ENCODE results near the gene P2RY13. TPM values are rescaled to one million over a fixed set of nuclear protein-coding genes. Genes with fewer than 3 reads are reported as not detected.

The P2RY13 gene
- total and polyA plus RNA-seq, 4 experiments from 2014 or later, result not detected

GRCh38 chr3:151297429-151297828 lies 31.9 kb downstream of the P2RY13 start:
- Mint-ChIP-seq H3K27me3 (peaks cover 7 to 20% of the 10 kb centered on the region in 2 donors), H3K4me3 (no peak overlapping the region), H3K36me3 (no peaks in the 10 kb centered on the region), H3K4me1 (no peaks in the 10 kb centered on the region), H3K9me3 (peaks cover 0 to under 1% (median 0%) of the 10 kb centered on the region in 8 donors), H3K27ac (no peak overlapping the region)
- DNase-seq, result no peak
- ChIA-PET CTCF (ENCODE audit: partially characterized antibody) (interaction anchor here (1.2 to 1.5 kb wide), 2 partner anchors 9 to 130 kb away, joined by 3 to 4 read pairs; no protein-coding TSS in a partner anchor), POLR2A (ENCODE audit: partially characterized antibody) (no interaction called here)
- Histone ChIP-seq H3K27me3 (ENCODE audit: insufficient read depth, low read length) (no peaks in the 10 kb centered on the region), H3K4me1 (ENCODE audit: insufficient read depth, low read length) (no peaks in the 10 kb centered on the region), H3K27ac (ENCODE audit: low read depth, low read length) (no peak overlapping the region), H3K36me3 (ENCODE audit: insufficient read depth, low read length) (no peaks in the 10 kb centered on the region), H3K4me3 (ENCODE audit: low read length in 2 of 2) (no peak overlapping the region), H3K9me3 (ENCODE audit: control insufficient read depth in 1 of 2, low read length in 2 of 2) (no peaks in the 10 kb centered on the region)
- intact Hi-C loops (cut with micrococcal nuclease), result no loop called here

- Histone ChIP-seq H3K27ac (ENCODE audit: low read depth, low read length) (no peak overlapping the region), H3K4me1 (ENCODE audit: insufficient read depth, low read length) (no peaks in the 10 kb centered on the region), H3K9me3 (ENCODE audit: control insufficient read depth in 1 of 2, low read length in 2 of 2) (no peaks in the 10 kb centered on the region), H3K4me3 (ENCODE audit: low read length in 2 of 2) (no peak overlapping the region), H3K36me3 (ENCODE audit: insufficient read depth, low read length) (no peaks in the 10 kb centered on the region), H3K27me3 (ENCODE audit: insufficient read depth, low read length) (no peaks in the 10 kb centered on the region)
- H3K9me3 Mint-ChIP-seq, result no peaks in the 10 kb centered on the region
- POLR2A ChIA-PET (ENCODE audit: partially characterized antibody), result no interaction called here
- H3K27me3 Mint-ChIP-seq, result peaks cover 7 to 18% of the 10 kb centered on the region in 2 donors
- no peak overlapping the region for H3K27ac Mint-ChIP-seq
- H3K4me1 Mint-ChIP-seq, result no peaks in the 10 kb centered on the region
- no peak overlapping the region for H3K4me3 Mint-ChIP-seq
- DNase-seq, result no peak
- intact Hi-C loops (cut with micrococcal nuclease), result no loop called here
- no peaks in the 10 kb centered on the region for H3K36me3 Mint-ChIP-seq
- CTCF ChIA-PET (ENCODE audit: partially characterized antibody), result no interaction called here
Measured at GRCh38 chr3:151296226-151296625, 33.1 kb downstream of the P2RY13 start.

GRCh38 chr3:151293127-151293526 lies 36.2 kb downstream of the P2RY13 start:
- Mint-ChIP-seq H3K27me3 (peaks cover 2 to 9% of the 10 kb centered on the region in 2 donors), H3K9me3 (no peaks in the 10 kb centered on the region), H3K4me1 (no peaks in the 10 kb centered on the region), H3K36me3 (no peaks in the 10 kb centered on the region), H3K4me3 (no peak overlapping the region), H3K27ac (no peak overlapping the region)
- no peaks in the 10 kb centered on the region for H3K27me3 ChIP-seq (ENCODE audit: insufficient read depth, low read length)
- H3K27ac ChIP-seq (ENCODE audit: low read depth, low read length), result no peak overlapping the region
- no peaks in the 10 kb centered on the region for H3K36me3 ChIP-seq (ENCODE audit: insufficient read depth, low read length)
- no peak for DNase-seq
- H3K4me1 ChIP-seq (ENCODE audit: insufficient read depth, low read length), result no peaks in the 10 kb centered on the region
- ChIA-PET POLR2A (ENCODE audit: partially characterized antibody) (no interaction called here), CTCF (ENCODE audit: partially characterized antibody) (interaction anchor here (1.0 to 3.0 kb wide), 3 partner anchors 12 to 126 kb away, joined by 4 to 15 read pairs (median 4); no protein-coding TSS in a partner anchor)
- intact Hi-C loops (cut with micrococcal nuclease), result loop anchor here (5.0 kb wide), 1 partner anchor 34 kb away; the partner anchor contains the start of gene P2RY13
- no peaks in the 10 kb centered on the region for H3K9me3 ChIP-seq (ENCODE audit: control insufficient read depth in 1 of 2, low read length in 2 of 2)
- no peak overlapping the region for H3K4me3 ChIP-seq (ENCODE audit: low read length in 2 of 2)

GRCh38 chr3:151290673-151291072 lies 38.7 kb downstream of the P2RY13 start:
- Mint-ChIP-seq H3K9me3 (peaks cover 0 to 3% (median 0%) of the 10 kb centered on the region in 8 donors), H3K4me1 (no peaks in the 10 kb centered on the region), H3K4me3 (no peak overlapping the region), H3K36me3 (no peaks in the 10 kb centered on the region), H3K27me3 (peaks cover 2 to 9% of the 10 kb centered on the region in 2 donors), H3K27ac (no peak overlapping the region)
- H3K36me3 ChIP-seq (ENCODE audit: insufficient read depth, low read length), result no peaks in the 10 kb centered on the region
- no peaks in the 10 kb centered on the region for H3K4me1 ChIP-seq (ENCODE audit: insufficient read depth, low read length)
- no peak overlapping the region for H3K4me3 ChIP-seq (ENCODE audit: low read length in 2 of 2)
- DNase-seq, result no peak
- intact Hi-C loops (cut with micrococcal nuclease), result loop anchor here (5.0 kb wide), 1 partner anchor 37 kb away; the partner anchor contains the start of gene P2RY13
- H3K9me3 ChIP-seq (ENCODE audit: control insufficient read depth in 1 of 2, low read length in 2 of 2), result no peaks in the 10 kb centered on the region
- no peak overlapping the region for H3K27ac ChIP-seq (ENCODE audit: low read depth, low read length)
- POLR2A ChIA-PET (ENCODE audit: partially characterized antibody), result no interaction called here
- CTCF ChIA-PET (ENCODE audit: partially characterized antibody), result interaction anchor here (3.0 kb wide), 1 partner anchor 123 kb away, joined by 15 read pairs; no protein-coding TSS in a partner anchor
- no peaks in the 10 kb centered on the region for H3K27me3 ChIP-seq (ENCODE audit: insufficient read depth, low read length)

GRCh38 chr3:151289445-151289844 lies 39.9 kb downstream of the P2RY13 start:
- H3K36me3 Mint-ChIP-seq, result no peaks in the 10 kb centered on the region
- H3K27me3 ChIP-seq (ENCODE audit: insufficient read depth, low read length), result no peaks in the 10 kb centered on the region
- H3K9me3 Mint-ChIP-seq, result peaks cover 0 to 3% (median 0%) of the 10 kb centered on the region in 8 donors
- H3K27ac ChIP-seq (ENCODE audit: low read depth, low read length), result no peak overlapping the region
- intact Hi-C loops (cut with micrococcal nuclease), result loop anchor here (10.0 kb wide), 1 partner anchor 625 kb away; no protein-coding TSS in a partner anchor
- peaks cover 2 to 4% of the 10 kb centered on the region in 2 donors for H3K27me3 Mint-ChIP-seq
- no peak overlapping the region for H3K4me3 Mint-ChIP-seq
- no peak overlapping the region for H3K27ac Mint-ChIP-seq
- no peaks in the 10 kb centered on the region for H3K36me3 ChIP-seq (ENCODE audit: insufficient read depth, low read length)
- POLR2A ChIA-PET (ENCODE audit: partially characterized antibody), result no interaction called here
- CTCF ChIA-PET (ENCODE audit: partially characterized antibody), result interaction anchor here (2.0 to 6.6 kb wide), 2 partner anchors 11 to 121 kb away, joined by 6 to 88 read pairs; partner anchors contain the start of gene P2RY14
- H3K9me3 ChIP-seq (ENCODE audit: control insufficient read depth in 1 of 2, low read length in 2 of 2), result no peaks in the 10 kb centered on the region
- DNase-seq, result no peak
- peaks cover 2% of the 10 kb centered on the region for H3K4me1 ChIP-seq (ENCODE audit: insufficient read depth, low read length)
- no peaks in the 10 kb centered on the region for H3K4me1 Mint-ChIP-seq
- H3K4me3 ChIP-seq (ENCODE audit: low read length in 2 of 2), result no peak overlapping the region

- Histone ChIP-seq H3K36me3 (ENCODE audit: insufficient read depth, low read length) (no peaks in the 10 kb centered on the region), H3K9me3 (ENCODE audit: control insufficient read depth in 1 of 2, low read length in 2 of 2) (no peaks in the 10 kb centered on the region), H3K27me3 (ENCODE audit: insufficient read depth, low read length) (no peaks in the 10 kb centered on the region), H3K27ac (ENCODE audit: low read depth, low read length) (no peak overlapping the region), H3K4me3 (ENCODE audit: low read length in 2 of 2) (no peak overlapping the region), H3K4me1 (ENCODE audit: insufficient read depth, low read length) (peaks cover 16% of the 10 kb centered on the region)
- H3K4me3 Mint-ChIP-seq, result no peak overlapping the region
- H3K27ac Mint-ChIP-seq, result no peak overlapping the region
- peaks cover 0 to 3% (median 0%) of the 10 kb centered on the region in 8 donors for H3K9me3 Mint-ChIP-seq
- no peaks in the 10 kb centered on the region for H3K27me3 Mint-ChIP-seq
- ChIA-PET CTCF (ENCODE audit: partially characterized antibody) (interaction anchor here (0.9 to 6.6 kb wide), 4 partner anchors 18 to 118 kb away, joined by 3 to 88 read pairs (median 4); no protein-coding TSS in a partner anchor), POLR2A (ENCODE audit: partially characterized antibody) (no interaction called here)
- DNase-seq, result no peak
- peaks cover 11 to 18% (median 15%) of the 10 kb centered on the region in 4 donors for H3K4me1 Mint-ChIP-seq
- intact Hi-C loops (cut with micrococcal nuclease), result loop anchor here (10.0 kb wide), 1 partner anchor 629 kb away; no protein-coding TSS in a partner anchor
- H3K36me3 Mint-ChIP-seq, result no peaks in the 10 kb centered on the region
Measured at GRCh38 chr3:151285940-151286339, 43.4 kb downstream of the P2RY13 start.

GRCh38 chr3:151283907-151284461 lies 45.4 kb downstream of the P2RY13 start:
- DNase-seq, result peak in 3 of 5 donors; percentile 10 to 20 (median 13)
- POLR2A ChIA-PET (ENCODE audit: partially characterized antibody), result interaction anchor here (0.8 to 1.5 kb wide), 2 partner anchors 113 to 127 kb away, joined by 3 to 5 read pairs; no protein-coding TSS in a partner anchor

More at GRCh38 chr3:151283907-151284461, 45.4 kb downstream of the P2RY13 start:
- Histone ChIP-seq H3K27me3 (ENCODE audit: insufficient read depth, low read length) (no peaks in the 10 kb centered on the region), H3K9me3 (ENCODE audit: control insufficient read depth in 1 of 2, low read length in 2 of 2) (no peaks in the 10 kb centered on the region), H3K4me3 (ENCODE audit: low read length in 2 of 2) (no peak overlapping the region), H3K4me1 (ENCODE audit: insufficient read depth, low read length) (peaks cover 16% of the 10 kb centered on the region), H3K27ac (ENCODE audit: low read depth, low read length) (no peak overlapping the region), H3K36me3 (ENCODE audit: insufficient read depth, low read length) (no peaks in the 10 kb centered on the region)
- H3K27ac Mint-ChIP-seq, result peak overlapping the region; percentile 37 to 85 (median 70)
- intact Hi-C loops (cut with micrococcal nuclease), result loop anchor here (1.0 to 10.0 kb wide), 8 partner anchors 57 to 631 kb away; no protein-coding TSS in a partner anchor
- CTCF ChIA-PET (ENCODE audit: partially characterized antibody), result interaction anchor here (0.6 to 6.6 kb wide), 11 partner anchors 16 to 197 kb away, joined by 3 to 88 read pairs (median 5); no protein-coding TSS in a partner anchor
- peak overlapping the region in 1 of 8 donors; percentile 47 for H3K4me3 Mint-ChIP-seq
- no peaks in the 10 kb centered on the region for H3K27me3 Mint-ChIP-seq
- peaks cover 0 to 3% (median 0%) of the 10 kb centered on the region in 8 donors for H3K9me3 Mint-ChIP-seq
- H3K4me1 Mint-ChIP-seq, result peaks cover 11 to 25% (median 16%) of the 10 kb centered on the region in 4 donors
- H3K36me3 Mint-ChIP-seq, result no peaks in the 10 kb centered on the region

All from CD4-positive, alpha-beta memory T cell (primary cell).